Upper lobe of left lung (tissue), 4 donors: ENCODE measurements around the gene IL17RB.

Experiments
- CTCF ChIP-seq, 6 experiments: fragments of 450-650 bp in 4 of 6; fragments of 200-600 bp in 2 of 6; sonication (generic) in 2 of 6; IDR thresholded peaks; one replicate each; pipeline ENCODE4 v1.5.1; 2016 to 2019; ENCODE audit warnings: antibody characterized with exemption in 6 of 6
- EP300 ChIP-seq, 4 donors: sonication (generic); formaldehyde crosslinking; IDR thresholded peaks; one replicate each; pipeline ENCODE4 v1.5.1; 2017; ENCODE audit warnings: antibody characterized with exemption in 4 of 4, control low read depth in 2 of 4
- POLR2A ChIP-seq, 4 donors: fragments of 450-650 bp; IDR thresholded peaks; one replicate each; pipeline ENCODE4 v1.5.1; 2016 to 2017; ENCODE audit warnings: antibody characterized with exemption in 4 of 4, mild to moderate bottlenecking in 2 of 4
- POLR2AphosphoS5 ChIP-seq, 2 donors: sonication (generic); formaldehyde crosslinking; IDR thresholded peaks; one replicate each; pipeline ENCODE4 v1.5.1; 2017; ENCODE audit warnings: antibody characterized with exemption in 2 of 2

GRCh38 chr3:53859178-53859577 lies 12.8 kb downstream of the IL17RB start:
- no peak for TF ChIP-seq POLR2AphosphoS5 (IDR thresholded peaks at IDR 0.05)
- no peak for TF ChIP-seq CTCF (IDR thresholded peaks at IDR 0.05)
- TF ChIP-seq POLR2A (IDR thresholded peaks at IDR 0.05), result no peak
- no peak for TF ChIP-seq EP300 (IDR thresholded peaks at IDR 0.05)
